IMR-90 (cell line): Measurements from ENCODE around the gene COX6B1.

ENCODE experiments used
- BHLHE40 ChIP-seq: fragments of 150-350 bp; IDR thresholded peaks from 2 replicates; pipeline ENCODE4 v1.6.1; 2016; ENCODE audit warnings: mild to moderate bottlenecking, low read depth, low read length
- CEBPB ChIP-seq: IDR thresholded peaks from 2 replicates; pipeline ENCODE4 v1.6.1; 2012; ENCODE audit warnings: low read depth, low read length, improper control_type of control experiment
- FOS ChIP-seq: fragments of 150-350 bp; IDR thresholded peaks from 2 replicates; pipeline ENCODE4 v1.6.1; 2016; ENCODE audit warnings: low read depth, low read length
- POLR2A ChIP-seq: IDR thresholded peaks from 2 replicates; pipeline ENCODE4 v1.6.1; 2012; ENCODE audit warnings: mild to moderate bottlenecking, low read depth, low read length
- RFX5 ChIP-seq: IDR thresholded peaks from 2 replicates; pipeline ENCODE4 v1.8.0; 2012; ENCODE audit warnings: low read depth, mild to moderate bottlenecking, low read length, moderate library complexity
- TF ChIP-seq, protein P1 (sequence below): conservative IDR thresholded peaks from 2 replicates; pipeline ENCODE4 v1.5.1; 2012; ENCODE audit warnings: mild to moderate bottlenecking, low read depth, low read length, improper control_type of control experiment
- TF ChIP-seq, protein P2 (sequence below): fragments of 150-350 bp; IDR thresholded peaks from 2 replicates; pipeline ENCODE4 v1.6.1; 2017; ENCODE audit warnings: mild to moderate bottlenecking, antibody characterized with exemption, low read length, low read depth

DNA sequence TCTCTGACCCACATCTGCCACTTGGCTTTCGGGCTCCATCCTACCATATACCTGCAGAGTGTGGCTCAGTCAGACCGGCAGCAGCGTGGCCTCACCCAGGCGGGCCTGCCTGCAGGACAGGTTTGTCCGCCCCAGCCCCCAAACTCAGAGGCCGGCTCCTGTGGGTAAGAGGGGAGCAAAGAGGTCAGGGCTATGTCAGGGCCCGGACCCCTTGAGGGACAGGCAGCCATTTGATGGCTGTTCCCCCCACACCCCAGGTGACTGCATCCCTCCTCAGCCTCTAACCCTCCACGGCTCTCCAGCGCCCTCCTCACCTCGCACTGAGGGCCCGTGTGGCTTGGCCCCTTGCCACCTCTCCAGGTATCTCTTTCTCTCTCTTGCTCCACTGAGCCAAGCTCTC is 43.9 kb downstream of the COX6B1 start:
- TF ChIP-seq, protein P1, sequence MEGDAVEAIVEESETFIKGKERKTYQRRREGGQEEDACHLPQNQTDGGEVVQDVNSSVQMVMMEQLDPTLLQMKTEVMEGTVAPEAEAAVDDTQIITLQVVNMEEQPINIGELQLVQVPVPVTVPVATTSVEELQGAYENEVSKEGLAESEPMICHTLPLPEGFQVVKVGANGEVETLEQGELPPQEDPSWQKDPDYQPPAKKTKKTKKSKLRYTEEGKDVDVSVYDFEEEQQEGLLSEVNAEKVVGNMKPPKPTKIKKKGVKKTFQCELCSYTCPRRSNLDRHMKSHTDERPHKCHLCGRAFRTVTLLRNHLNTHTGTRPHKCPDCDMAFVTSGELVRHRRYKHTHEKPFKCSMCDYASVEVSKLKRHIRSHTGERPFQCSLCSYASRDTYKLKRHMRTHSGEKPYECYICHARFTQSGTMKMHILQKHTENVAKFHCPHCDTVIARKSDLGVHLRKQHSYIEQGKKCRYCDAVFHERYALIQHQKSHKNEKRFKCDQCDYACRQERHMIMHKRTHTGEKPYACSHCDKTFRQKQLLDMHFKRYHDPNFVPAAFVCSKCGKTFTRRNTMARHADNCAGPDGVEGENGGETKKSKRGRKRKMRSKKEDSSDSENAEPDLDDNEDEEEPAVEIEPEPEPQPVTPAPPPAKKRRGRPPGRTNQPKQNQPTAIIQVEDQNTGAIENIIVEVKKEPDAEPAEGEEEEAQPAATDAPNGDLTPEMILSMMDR = no peak
- TF ChIP-seq BHLHE40 (no peak), POLR2A (no peak), CEBPB (no peak), RFX5 (no peak), FOS (no peak)
- TF ChIP-seq, protein P2, sequence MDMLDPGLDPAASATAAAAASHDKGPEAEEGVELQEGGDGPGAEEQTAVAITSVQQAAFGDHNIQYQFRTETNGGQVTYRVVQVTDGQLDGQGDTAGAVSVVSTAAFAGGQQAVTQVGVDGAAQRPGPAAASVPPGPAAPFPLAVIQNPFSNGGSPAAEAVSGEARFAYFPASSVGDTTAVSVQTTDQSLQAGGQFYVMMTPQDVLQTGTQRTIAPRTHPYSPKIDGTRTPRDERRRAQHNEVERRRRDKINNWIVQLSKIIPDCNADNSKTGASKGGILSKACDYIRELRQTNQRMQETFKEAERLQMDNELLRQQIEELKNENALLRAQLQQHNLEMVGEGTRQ = no peak
